ENCODE data around the gene ETS1.

Gene ETS1

GRCh38 chr11:128574576-128575011 is 12.8 kb downstream of the ETS1 start:
- no peak overlapping the region for H3K4me3 ChIP-seq (replicated peaks; ENCODE audit: insufficient read depth, low read length)
- no peaks in the 10 kb centered on the region for H3K27me3 ChIP-seq (ENCODE audit: insufficient read depth, poor library complexity, severe bottlenecking)
- TF ChIP-seq POLR2AphosphoS5 (IDR thresholded peaks at IDR 0.05; ENCODE audit: low read depth) = no peak
- TF ChIP-seq SPI1 (IDR thresholded peaks at IDR 0.05; ENCODE audit: borderline replicate concordance, low read depth) = no peak
- no peak for TF ChIP-seq GABPA (IDR thresholded peaks at IDR 0.05; ENCODE audit: low read depth)
- TF ChIP-seq, protein P1, sequence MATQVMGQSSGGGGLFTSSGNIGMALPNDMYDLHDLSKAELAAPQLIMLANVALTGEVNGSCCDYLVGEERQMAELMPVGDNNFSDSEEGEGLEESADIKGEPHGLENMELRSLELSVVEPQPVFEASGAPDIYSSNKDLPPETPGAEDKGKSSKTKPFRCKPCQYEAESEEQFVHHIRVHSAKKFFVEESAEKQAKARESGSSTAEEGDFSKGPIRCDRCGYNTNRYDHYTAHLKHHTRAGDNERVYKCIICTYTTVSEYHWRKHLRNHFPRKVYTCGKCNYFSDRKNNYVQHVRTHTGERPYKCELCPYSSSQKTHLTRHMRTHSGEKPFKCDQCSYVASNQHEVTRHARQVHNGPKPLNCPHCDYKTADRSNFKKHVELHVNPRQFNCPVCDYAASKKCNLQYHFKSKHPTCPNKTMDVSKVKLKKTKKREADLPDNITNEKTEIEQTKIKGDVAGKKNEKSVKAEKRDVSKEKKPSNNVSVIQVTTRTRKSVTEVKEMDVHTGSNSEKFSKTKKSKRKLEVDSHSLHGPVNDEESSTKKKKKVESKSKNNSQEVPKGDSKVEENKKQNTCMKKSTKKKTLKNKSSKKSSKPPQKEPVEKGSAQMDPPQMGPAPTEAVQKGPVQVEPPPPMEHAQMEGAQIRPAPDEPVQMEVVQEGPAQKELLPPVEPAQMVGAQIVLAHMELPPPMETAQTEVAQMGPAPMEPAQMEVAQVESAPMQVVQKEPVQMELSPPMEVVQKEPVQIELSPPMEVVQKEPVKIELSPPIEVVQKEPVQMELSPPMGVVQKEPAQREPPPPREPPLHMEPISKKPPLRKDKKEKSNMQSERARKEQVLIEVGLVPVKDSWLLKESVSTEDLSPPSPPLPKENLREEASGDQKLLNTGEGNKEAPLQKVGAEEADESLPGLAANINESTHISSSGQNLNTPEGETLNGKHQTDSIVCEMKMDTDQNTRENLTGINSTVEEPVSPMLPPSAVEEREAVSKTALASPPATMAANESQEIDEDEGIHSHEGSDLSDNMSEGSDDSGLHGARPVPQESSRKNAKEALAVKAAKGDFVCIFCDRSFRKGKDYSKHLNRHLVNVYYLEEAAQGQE (IDR thresholded peaks at IDR 0.05; ENCODE audit: insufficient replicate concordance, low read depth) = no peak
- no peak for TF ChIP-seq CTCF (IDR thresholded peaks at IDR 0.05; ENCODE audit: insufficient read depth, low read length)
- DNase-seq (ENCODE audit: low read depth in 1 of 2, low spot score in 1 of 2) = no peak
- H3K27ac ChIP-seq (replicated peaks) = no peak overlapping the region

GRCh38 chr11:128573638-128574037 is 13.7 kb downstream of the ETS1 start:
- no peak overlapping the region for H3K27ac ChIP-seq (replicated peaks)
- no peaks in the 10 kb centered on the region for H3K27me3 ChIP-seq (ENCODE audit: insufficient read depth, poor library complexity, severe bottlenecking)
- TF ChIP-seq GABPA (IDR thresholded peaks at IDR 0.05; ENCODE audit: low read depth) (no peak), POLR2AphosphoS5 (IDR thresholded peaks at IDR 0.05; ENCODE audit: low read depth) (no peak), SPI1 (IDR thresholded peaks at IDR 0.05; ENCODE audit: borderline replicate concordance, low read depth) (no peak), CTCF (IDR thresholded peaks at IDR 0.05; ENCODE audit: insufficient read depth, low read length) (no peak)
- TF ChIP-seq, protein P1 (IDR thresholded peaks at IDR 0.05; ENCODE audit: insufficient replicate concordance, low read depth) = no peak
- DNase-seq (ENCODE audit: low read depth in 1 of 2, low spot score in 1 of 2) = no peak
- H3K4me3 ChIP-seq (replicated peaks; ENCODE audit: insufficient read depth, low read length) = no peak overlapping the region

GRCh38 chr11:128572965-128573364 is 14.4 kb downstream of the ETS1 start:
- TF ChIP-seq SPI1 (IDR thresholded peaks at IDR 0.05; ENCODE audit: borderline replicate concordance, low read depth) (no peak), POLR2AphosphoS5 (IDR thresholded peaks at IDR 0.05; ENCODE audit: low read depth) (no peak), GABPA (IDR thresholded peaks at IDR 0.05; ENCODE audit: low read depth) (no peak), CTCF (IDR thresholded peaks at IDR 0.05; ENCODE audit: insufficient read depth, low read length) (no peak)
- TF ChIP-seq, protein P1 (IDR thresholded peaks at IDR 0.05; ENCODE audit: insufficient replicate concordance, low read depth) = no peak
- Histone ChIP-seq H3K27me3 (ENCODE audit: insufficient read depth, poor library complexity, severe bottlenecking) (no peaks in the 10 kb centered on the region), H3K4me3 (replicated peaks; ENCODE audit: insufficient read depth, low read length) (no peak overlapping the region), H3K27ac (replicated peaks) (no peak overlapping the region)
- no peak for DNase-seq (ENCODE audit: low read depth in 1 of 2, low spot score in 1 of 2)

Data from HL-60 (cell line).